ENCODE results near the gene NMT2. TPM values are rescaled to one million over a fixed set of nuclear protein-coding genes. Genes with fewer than 3 reads are reported as not detected.

Gene NMT2
- total RNA-seq, 1 experiment from 2014 or later: 15.7 TPM

- Histone ChIP-seq H3K9me3 (ENCODE audit: low read depth, low read length, poor library complexity, severe bottlenecking) (no peaks in the 10 kb centered on the region), H3K27ac (ENCODE audit: low read depth, low read length, poor library complexity, severe bottlenecking) (no peak overlapping the region), H3K4me3 (ENCODE audit: low read depth, low read length, poor library complexity, severe bottlenecking) (no peak overlapping the region), H3K36me3 (ENCODE audit: insufficient read depth, low read length, poor library complexity, severe bottlenecking) (no peaks in the 10 kb centered on the region), H3K4me1 (ENCODE audit: insufficient read depth, low read length, poor library complexity, severe bottlenecking) (no peaks in the 10 kb centered on the region), H3K27me3 (replicated peaks; ENCODE audit: insufficient read depth, low read depth, low read length, poor library complexity) (no peaks in the 10 kb centered on the region)
- TF ChIP-seq CTCF (conservative IDR thresholded peaks at IDR 0.05; ENCODE audit: low read depth, low read length) (no peak), EZH2 (IDR thresholded peaks at IDR 0.05; ENCODE audit: borderline replicate concordance, low read depth, low read length, poor library complexity, severe bottlenecking) (no peak)
- intact Hi-C loops (cut with micrococcal nuclease; ENCODE audit: unreplicated experiment): no loop called here
- no TSS peak for BruUV-seq (replicated peaks)
- DNase-seq (ENCODE audit: low spot score): no peak
- POLR2A ChIA-PET (ENCODE audit: low non-redundant PET): no interaction called here
- CTCF ChIA-PET: no interaction called here
Measured at GRCh38 chr10:15175587-15175986, 7.1 kb upstream of the NMT2 start.

GRCh38 chr10:15172306-15172840 is 3.9 kb upstream of the NMT2 start:
- TF ChIP-seq EZH2 (IDR thresholded peaks at IDR 0.05; ENCODE audit: borderline replicate concordance, low read depth, low read length, poor library complexity, severe bottlenecking) (no peak), CTCF (conservative IDR thresholded peaks at IDR 0.05; ENCODE audit: low read depth, low read length) (no peak)
- Histone ChIP-seq H3K27me3 (replicated peaks; ENCODE audit: insufficient read depth, low read depth, low read length, poor library complexity) (no peaks in the 10 kb centered on the region), H3K4me1 (ENCODE audit: insufficient read depth, low read length, poor library complexity, severe bottlenecking) (peaks cover 16% of the 10 kb centered on the region), H3K27ac (ENCODE audit: low read depth, low read length, poor library complexity, severe bottlenecking) (no peak overlapping the region), H3K36me3 (ENCODE audit: insufficient read depth, low read length, poor library complexity, severe bottlenecking) (no peaks in the 10 kb centered on the region), H3K4me3 (ENCODE audit: low read depth, low read length, poor library complexity, severe bottlenecking) (no peak overlapping the region), H3K9me3 (ENCODE audit: low read depth, low read length, poor library complexity, severe bottlenecking) (no peaks in the 10 kb centered on the region)
- CTCF ChIA-PET: no interaction called here
- POLR2A ChIA-PET (ENCODE audit: low non-redundant PET): no interaction called here
- intact Hi-C loops (cut with micrococcal nuclease; ENCODE audit: unreplicated experiment): no loop called here
- BruUV-seq (replicated peaks): no TSS peak
- no peak for DNase-seq (ENCODE audit: low spot score)

- DNase-seq (ENCODE audit: low spot score): no peak
- Histone ChIP-seq H3K4me3 (ENCODE audit: low read depth, low read length, poor library complexity, severe bottlenecking) (no peak overlapping the region), H3K9me3 (ENCODE audit: low read depth, low read length, poor library complexity, severe bottlenecking) (no peaks in the 10 kb centered on the region), H3K4me1 (ENCODE audit: insufficient read depth, low read length, poor library complexity, severe bottlenecking) (peaks cover 26% of the 10 kb centered on the region), H3K36me3 (ENCODE audit: insufficient read depth, low read length, poor library complexity, severe bottlenecking) (no peaks in the 10 kb centered on the region), H3K27ac (ENCODE audit: low read depth, low read length, poor library complexity, severe bottlenecking) (no peak overlapping the region), H3K27me3 (replicated peaks; ENCODE audit: insufficient read depth, low read depth, low read length, poor library complexity) (no peaks in the 10 kb centered on the region)
- ChIA-PET CTCF (no interaction called here), POLR2A (ENCODE audit: low non-redundant PET) (no interaction called here)
- intact Hi-C loops (cut with micrococcal nuclease; ENCODE audit: unreplicated experiment): no loop called here
- TF ChIP-seq CTCF (conservative IDR thresholded peaks at IDR 0.05; ENCODE audit: low read depth, low read length) (no peak), EZH2 (IDR thresholded peaks at IDR 0.05; ENCODE audit: borderline replicate concordance, low read depth, low read length, poor library complexity, severe bottlenecking) (no peak)
- BruUV-seq (replicated peaks): no TSS peak
Measured at GRCh38 chr10:15169555-15170401, 1.3 kb upstream of the NMT2 start.
